SKM-1 treated with dmso at 0.1 percent for 144 hours (cell line): ENCODE data around the gene TRIO.

Experiments
- DNase-seq: peaks from one replicate; lab custom pipeline; 2025; ENCODE audit not compliant: unreplicated experiment; lab: John Stamatoyannopoulos, UW

TRIO gene

DNA sequence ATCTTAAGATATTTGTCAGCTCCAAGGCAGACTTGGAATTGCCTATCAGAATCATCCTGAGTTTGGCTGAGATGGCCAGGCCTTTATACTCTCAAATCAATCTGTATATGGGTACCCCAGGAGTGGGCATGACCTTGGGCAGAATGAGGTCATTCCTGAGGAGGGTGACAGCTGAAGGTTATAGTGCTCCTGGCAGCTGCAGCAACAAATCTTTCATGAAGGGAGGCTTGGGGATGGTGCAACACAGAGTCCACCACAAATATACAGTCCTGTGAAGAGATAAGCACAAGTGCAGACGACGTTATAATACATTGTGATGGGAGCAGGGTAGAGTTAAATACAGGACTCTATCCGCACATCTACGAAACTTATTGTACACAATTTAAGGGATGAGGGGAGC, 21.1 kb upstream of the TRIO start:
- no peak for DNase-seq

DNA sequence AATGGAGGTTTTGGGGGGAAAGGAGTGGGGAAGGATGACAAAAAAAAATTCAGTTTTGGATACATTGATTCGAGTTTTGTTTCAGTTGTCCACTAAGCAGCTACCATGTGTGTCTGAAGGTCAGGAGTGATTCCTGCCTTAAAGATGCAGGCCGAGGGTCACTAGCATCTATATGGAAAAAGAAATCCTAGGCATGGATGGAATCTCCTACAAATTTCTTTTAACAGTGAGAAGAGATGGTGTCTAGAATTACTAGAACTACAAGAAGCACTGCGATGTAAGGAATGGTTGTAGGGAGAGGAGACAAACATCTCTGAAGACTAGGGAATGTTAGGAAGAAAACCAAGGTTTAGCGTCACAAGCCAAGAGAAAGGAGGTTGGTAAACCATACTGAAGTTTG, 19.6 kb upstream of the TRIO start:
- no peak for DNase-seq

DNA sequence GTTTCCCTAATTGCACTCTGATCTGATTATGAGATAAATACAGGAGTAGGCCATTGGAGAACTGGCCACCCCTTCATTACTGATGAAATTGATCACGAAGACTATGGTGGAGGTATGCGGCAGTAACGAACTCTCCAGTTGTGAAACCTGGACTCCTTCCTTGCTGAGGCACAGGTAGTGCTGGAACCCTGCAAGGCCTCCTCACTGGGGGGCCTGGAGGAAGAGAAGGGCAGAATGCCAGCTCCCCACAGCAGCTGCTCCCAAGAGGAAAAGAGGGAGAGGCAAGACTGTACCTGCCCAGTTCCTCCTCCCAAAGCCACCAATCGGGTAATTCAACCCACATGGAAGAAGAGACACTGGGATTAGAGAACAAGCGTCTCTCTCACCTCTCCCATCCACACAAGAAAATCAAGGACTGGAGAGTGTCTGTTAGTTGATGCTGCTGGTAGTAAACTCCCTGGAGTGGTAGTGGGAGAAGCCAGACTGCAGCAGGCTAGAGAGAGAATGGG, 19.1 kb upstream of the TRIO start:
- no peak for DNase-seq

DNA sequence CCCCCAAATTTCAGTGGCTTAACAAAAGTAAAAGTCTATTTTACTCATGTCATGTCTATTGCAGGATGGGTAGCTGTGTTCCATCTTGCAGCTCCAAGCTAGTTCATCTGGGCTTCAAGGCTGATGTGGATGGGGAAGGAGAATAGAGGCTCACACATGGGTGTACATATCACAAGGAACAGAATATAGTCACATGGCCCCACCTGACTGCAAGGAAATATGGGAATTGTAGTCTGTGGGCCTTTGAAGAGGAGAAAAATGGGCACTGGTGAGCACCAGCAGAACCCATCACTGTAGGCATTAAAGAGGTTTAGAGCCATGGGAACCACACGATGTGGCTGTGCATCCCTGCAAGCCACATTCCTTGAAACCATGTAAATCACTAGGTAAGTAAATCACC, 17.9 kb upstream of the TRIO start:
- no peak for DNase-seq

DNA sequence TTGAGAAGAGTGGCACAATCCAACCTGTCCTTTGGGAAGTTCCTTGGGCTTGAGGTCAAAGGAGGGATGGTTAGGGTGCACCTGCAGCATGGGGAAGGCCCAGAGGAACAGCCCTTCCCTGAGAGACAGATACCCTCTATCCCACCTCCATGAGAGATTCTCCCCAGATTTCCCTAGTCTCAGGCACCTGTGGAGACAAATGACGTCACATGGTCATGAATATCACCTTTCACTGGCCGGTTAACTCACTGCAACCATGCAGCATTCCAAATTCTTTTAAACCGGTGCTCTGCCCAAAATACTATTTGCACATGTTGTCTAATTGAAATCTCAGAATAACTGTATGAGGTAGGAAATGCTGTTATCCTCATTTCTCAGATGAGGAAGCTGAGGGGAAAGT, 15.6 kb upstream of the TRIO start:
- DNase-seq, result no peak

DNA sequence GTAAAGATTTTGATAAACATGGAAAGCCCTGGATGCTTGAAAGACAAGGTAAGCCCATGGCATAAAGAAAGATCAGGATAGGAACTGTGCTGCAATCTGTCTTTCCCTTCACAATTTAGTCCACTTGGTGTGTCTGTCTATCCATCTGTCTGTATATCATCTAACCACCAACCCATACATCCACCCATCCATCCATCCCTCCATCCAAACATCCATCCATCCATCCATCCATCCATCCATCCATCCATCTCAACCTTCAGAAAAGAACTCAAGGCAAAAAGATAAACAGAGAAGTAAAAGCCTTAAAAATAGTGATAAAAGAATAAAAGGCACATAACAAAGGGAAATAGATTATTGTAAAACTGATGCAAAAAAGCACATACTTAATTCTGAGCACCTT, 15.1 kb upstream of the TRIO start:
- DNase-seq, result no peak

DNA sequence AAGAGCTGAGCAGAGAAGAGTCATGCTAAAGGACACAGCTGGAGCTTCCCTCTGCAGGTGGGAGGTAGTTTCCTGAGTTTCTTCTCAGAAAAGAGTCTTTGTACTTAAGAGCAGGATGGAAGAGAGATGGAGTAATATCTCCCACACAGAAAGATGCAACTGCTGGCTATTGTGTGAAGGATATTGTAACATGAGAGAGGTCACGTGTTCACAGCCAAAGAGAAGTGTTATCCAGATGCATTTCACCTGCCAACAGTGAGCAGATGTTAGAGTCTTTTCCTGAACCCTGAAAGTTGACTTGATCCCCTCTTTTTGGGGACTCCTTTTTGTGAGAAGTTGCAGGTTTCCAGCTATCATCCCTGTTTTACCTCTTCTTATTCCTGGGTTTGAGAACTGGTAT, 14.0 kb upstream of the TRIO start:
- DNase-seq, result no peak

DNA sequence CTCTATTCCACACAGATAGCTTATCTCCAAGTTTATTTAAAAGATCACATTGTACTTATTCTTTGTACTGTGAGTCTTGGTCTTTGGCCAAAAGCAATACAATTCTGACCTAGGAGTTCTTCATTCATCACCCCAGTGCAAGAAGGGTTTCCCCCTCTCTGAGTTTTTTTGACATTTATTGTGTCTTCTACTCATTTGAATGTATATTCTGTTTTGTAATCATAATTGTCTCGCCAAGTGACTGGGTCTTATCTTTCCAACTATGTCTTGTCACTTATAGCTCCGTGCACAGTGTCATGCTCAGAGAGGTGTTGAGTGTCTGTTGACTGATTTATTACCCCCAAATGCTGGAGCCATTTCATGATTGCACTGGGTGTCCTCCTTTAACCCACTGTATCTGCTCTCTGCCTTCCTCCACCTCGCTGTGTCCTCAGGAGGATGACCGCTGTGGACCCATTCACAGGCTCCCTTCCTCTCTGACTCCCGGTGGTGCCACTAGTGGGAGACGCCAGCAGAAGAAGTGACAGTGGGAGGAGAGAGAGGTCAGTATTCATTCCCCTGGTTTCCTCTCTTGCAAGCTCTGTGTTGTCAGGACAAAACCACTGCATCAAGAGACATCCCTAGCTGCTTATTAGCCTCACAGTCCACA, 11.2 kb upstream of the TRIO start:
- no peak for DNase-seq

DNA sequence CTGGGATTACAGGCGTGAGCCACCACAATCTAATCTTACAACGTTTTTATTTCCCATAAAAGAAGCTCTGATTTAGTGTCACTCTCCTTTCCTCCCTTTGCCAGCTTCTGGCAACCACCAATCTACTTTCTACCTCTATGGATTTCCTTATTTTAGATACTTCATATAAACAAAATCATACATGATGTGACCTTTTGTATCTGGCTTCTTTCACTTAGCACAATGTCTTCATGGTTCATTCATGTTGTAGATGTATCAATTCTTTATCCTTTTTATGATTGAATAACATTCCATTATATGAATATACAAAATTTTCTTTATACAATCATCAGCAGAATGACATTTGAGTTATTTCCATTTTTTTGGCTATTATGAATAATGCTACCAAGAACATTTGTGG, 9.7 kb upstream of the TRIO start:
- no peak for DNase-seq

DNA sequence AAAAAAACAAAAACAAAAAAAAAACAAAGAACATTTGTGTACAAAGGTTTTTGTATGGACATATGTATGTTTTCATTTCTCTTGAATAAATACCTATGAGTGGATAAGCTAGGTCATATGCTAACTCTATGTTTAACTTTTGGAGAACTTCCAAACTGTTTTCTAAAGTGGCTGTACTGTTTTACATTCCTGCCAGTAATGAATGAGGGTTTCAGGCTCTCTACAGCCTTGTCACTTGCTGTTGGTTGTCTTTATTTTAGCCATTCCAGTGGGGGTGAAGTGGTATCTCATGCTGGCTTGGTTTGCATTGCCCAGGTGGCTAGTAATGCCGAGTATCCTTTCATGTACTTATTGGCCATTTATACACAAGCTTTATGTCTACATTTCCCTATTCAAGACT, 9.1 kb upstream of the TRIO start:
- DNase-seq, result no peak

DNA sequence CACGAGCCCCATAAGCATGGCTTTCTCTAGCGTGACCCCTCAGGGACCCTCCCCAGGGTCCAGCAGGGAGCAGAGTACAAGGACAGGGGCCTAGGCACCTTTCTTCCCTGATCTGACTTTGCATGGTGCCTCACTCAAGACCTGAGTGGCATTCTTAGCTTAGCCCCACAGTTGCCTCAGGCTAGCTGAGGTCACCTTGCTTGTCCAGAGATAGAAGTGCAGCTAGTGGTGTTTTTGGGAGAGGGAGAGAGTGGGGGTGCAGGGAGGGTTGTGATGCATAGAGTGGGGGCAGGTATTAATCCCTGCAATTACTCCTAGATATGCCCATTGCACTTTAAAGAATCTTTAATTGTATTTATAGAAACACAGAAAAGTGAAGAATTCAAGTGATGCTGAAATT, 8.4 kb upstream of the TRIO start:
- no peak for DNase-seq

DNA sequence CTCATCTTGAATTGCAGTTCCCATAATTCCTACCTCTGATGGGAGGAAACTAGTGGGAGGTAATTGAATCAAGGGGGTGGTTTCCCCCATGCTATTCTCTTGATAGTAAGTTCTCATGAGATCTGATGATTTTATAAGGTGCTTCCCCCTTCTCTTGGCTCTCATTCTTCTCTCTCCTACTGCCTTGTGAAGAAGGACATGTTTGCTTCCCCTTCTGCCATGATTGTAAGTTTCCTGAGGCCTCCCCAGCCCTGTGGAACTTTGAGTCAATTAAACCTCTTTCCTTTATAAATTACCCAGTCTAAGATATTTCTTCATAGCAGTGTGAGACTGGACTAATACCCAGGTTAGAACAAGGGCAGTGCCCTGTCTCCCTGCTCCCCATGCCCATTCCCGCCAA, 7.5 kb upstream of the TRIO start:
- DNase-seq, result no peak

DNA sequence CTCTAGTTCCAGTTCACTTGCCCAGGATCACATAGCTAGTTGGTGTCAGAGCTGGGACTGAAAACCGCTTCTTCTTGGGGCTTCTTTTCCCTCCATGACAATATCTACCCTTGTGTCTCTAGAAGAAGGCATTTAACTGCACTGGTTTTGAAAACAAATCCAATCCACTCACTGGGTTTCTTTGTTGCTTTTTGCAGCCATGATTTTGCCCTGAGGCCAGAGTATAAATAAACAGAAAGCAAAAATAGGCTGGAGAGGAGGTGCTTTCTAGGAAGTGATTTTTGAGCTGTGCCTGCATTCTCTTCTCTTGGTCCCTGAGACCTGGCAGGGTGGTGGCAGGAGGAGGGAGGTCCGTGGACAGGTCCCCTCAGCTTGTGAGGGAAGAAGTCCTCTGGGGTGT, 6.9 kb upstream of the TRIO start:
- DNase-seq, result no peak

DNA sequence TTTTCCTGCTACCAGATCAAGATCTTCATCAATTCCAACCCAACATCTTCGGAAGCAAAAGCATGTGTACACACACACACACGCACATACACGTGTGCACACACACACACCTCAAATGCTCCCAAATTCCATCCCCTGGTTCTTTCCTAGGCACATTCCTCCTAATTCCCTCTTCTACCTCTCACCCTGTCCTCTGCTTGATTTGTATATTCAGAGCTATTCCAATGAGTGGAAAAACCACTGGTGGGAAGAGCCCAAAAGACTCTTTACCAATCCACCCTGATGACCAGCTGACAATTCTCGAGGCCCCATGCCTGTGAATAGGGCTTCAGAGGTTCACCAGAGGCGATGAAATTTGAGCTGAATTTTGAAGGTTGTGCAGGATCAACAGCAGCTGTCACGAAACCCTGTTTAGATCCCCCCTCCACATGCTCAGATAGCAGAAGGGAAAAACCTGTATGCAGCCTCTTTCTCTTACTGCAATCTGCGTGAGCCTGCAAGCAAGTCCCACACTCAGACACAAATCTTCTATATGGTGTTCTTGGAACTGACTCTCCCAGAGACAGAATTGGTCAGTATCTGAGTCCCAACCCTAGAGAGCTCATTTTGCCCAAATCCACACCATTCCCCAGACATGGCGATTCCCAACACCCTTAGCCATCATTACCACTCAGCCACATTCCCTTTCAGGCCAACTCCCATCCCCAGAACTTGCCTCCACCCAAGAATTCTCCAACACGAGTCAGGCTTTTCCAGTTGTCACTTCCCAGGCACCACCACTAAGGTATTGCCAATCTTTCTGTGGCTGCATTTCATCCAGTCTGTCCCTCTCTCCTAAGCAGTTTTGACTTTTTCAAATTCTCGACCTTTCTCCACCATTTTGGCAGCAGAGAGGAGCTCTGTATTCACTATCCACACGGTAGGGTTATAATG, 4.3 kb upstream of the TRIO start:
- DNase-seq, result no peak

DNA sequence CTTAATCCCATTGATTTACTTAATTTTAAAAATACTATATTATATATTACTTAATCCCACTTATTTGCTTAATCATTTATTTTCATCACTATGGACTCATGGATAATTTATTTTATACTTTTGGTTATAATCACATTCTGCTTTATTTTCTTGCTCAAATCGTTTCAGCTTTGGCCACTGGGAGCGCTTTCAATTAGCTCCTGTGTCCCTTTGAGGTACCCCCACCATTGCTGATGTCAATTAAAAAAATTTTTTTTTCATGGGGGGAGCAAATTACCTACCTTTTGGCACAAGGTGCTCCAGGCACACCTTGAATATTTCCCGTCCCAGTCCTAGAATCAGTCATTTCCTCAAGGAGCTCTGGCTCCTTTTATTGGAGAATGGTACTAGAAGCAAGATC, 1.4 kb upstream of the TRIO start:
- DNase-seq, result no peak

DNA sequence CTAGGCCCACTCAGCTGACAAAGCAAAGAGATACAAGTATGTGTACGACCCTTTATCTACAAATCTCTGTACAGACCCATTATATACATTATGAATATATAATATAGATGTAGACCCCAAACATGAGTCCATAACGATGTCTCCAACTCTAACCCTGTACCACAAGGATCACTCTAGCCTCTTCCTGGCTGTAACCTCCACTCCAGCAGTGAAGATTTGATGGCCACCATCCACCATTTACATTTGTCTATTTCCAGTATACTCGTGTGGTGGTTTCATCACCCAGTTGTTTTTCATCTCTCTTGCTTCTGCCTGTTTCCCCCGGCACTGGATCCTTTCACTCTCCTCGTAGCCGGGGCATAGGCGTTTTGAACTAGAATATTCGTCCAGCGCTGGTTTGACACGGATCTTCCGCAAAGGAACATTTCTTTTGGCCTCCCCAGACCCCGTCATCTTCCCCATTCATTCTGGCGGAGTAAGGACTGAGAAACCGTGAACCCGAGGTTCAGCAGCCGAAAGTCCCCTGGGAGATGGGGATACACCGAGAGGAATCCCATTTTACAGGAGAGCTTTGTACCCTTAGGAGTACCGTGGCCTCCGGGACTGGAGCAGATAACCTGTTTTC, 828 bp upstream of the TRIO start:
- peak; percentile 26 for DNase-seq

DNA sequence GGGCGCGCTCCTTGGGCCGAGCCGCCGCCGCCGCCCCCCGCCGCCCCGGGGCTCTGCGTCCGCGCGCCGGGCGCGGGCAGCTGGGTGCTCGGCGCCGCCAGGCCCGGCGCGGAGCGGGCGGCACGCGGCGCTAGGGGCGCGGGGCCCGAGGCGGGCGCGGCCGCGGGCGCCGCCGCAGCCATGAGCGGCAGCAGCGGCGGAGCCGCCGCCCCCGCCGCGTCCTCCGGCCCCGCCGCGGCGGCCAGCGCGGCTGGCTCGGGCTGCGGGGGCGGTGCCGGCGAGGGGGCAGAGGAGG, 351 bp downstream of the TRIO start:
- DNase-seq, result no peak

DNA sequence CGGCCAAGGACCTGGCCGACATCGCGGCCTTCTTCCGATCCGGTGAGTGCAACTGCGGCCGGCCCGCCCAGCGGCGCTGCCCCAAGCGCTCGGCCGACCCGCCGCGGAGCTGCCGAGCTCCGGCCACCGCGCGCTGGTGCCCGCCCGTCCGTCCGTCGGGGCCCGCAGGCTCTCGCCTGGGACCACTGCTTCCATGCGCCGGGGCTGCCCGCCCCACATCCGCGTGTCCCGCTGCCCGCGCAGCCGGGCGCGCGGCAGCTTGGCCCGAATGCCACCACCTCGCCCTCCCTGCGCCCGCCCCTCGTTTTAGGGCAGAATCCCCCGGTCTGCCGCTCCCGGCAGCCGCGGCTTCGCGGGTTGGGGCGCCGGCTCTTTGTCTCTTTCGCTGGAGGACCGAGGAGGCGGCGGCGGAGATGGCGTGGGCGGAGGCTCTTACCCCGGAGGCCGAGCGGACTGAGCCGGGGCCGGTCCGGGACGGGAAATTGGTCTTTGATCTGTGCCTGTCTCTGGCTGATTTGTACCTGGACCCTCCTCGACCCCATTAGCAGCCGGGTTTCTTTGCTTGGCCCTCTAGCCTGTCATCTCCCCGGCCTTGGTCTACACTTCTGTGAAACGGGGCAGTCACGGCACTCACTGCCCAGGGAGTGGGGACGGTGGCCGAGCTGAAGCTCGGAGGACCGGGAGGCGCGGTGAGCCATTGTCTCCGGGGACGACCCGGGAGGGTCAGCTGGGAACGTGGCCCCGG, 871 bp downstream of the TRIO start:
- no peak for DNase-seq

DNA sequence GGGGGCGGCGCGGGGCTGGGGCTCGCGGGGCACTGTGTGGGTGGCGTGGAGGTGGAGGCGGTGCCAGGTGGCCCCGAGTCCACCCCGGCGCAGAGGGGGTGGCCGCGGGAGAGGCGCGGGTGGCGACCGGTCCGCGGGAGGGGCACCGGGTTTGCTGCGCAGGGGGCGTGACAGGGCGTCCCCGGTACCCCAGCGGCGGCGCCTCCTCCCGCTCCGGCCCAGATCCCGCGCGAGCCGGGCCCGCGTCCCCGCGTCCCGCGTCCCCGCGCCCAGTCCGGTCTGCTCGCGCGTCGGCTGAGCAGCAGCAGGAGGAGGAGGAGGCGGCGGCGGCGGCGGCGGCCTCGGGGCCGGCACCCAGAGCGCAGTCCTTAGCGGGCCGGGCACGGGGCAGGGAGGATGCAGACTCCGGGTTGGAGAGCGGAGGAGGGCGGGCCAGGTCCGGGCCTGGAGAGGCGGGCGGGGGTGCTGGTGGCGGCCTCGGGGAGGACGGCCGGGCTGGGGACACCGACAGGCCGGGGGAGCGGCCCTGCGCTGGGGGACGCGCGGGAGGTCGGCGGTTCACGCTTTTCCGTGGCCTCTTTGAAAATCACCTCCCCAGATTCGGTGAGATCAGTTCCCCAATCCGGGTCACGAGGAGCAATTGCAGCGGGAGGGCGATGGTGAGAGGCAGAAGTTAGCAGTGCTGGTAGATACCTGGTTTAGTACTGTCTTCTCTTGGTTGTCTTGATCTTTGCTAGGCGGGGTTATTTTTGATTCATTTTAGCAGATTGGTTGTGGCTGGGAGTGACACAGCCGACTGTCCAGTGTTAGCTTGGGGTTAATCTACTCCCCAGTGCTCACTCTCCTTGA, 1.7 kb downstream of the TRIO start:
- DNase-seq, result peak; percentile 71

DNA sequence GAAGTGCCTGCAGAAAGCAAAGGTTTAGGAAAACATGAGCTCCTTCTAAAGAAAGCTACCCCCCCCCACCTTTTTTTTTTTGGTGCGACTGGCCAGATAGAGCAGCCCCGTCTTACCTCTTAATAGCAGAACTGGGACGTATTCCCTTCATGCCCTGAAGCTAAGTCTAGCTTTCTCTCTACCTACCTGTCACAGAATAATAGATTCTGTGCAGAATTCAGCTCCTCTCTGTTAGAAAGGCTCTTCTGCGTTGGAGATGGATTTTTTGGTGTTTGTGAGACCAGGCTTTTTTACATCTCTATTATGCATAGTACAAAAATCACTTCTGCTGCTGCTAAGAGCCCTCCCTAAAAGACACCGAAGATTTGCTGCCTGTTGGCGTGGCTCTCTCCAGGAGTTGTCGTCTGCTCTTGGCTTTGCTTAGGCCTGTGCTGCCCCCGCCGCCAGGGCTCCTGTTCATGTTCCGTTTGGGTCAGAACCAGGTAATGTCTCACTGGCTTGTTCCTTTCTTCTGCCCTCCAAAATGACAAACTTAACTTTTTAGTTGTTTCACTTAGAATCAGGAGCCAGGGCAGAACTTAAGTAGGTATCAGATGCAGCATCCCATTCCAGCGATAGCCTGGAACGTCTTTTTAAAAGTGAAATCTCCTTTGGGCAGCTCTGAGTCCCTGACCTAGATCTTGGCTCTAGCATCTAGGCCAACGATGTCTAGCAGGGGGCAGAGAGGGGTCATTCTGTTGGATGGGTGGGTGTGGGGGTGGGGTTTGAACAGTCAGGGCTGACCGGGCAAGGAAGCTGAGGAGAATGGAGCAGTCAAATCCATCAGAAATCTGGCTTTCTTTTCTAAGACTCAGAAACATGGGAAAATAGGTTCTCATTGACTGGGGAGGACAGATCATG, 2.5 kb downstream of the TRIO start:
- DNase-seq, result no peak
